ENCODE measurements around the gene ATP6V1G3.
A peak's percentile ranks its signal among the peaks of the same experiment; 100 is the strongest.

ATP6V1G3 gene

GRCh38 chr1:198563583-198563982 lies 23.1 kb upstream of the ATP6V1G3 start:
- peaks cover 6% of the 10 kb centered on the region; the same call in 1 of the 2 replicates for H3K79me2 ChIP-seq (ENCODE audit: insufficient read depth, low read length)
- H3K9me2 ChIP-seq (replicated peaks; ENCODE audit: low read depth, low read length): no peaks in the 10 kb centered on the region
- no peaks in the 10 kb centered on the region for H3K36me3 ChIP-seq (ENCODE audit: insufficient read depth, low read length)
- H3K4me3 ChIP-seq (ENCODE audit: low read length, poor library complexity, severe bottlenecking): no peak overlapping the region
- peaks cover 37% of the 10 kb centered on the region for H3K4me1 ChIP-seq (ENCODE audit: insufficient read depth, low read length, poor library complexity, severe bottlenecking)
- no peak overlapping the region for H3K4me2 ChIP-seq (ENCODE audit: low read depth, low read length, poor library complexity, severe bottlenecking)
- H4K20me1 ChIP-seq (ENCODE audit: insufficient read depth, low read length, poor library complexity, severe bottlenecking): no peaks in the 10 kb centered on the region
- H3F3A ChIP-seq (ENCODE audit: low read depth): 0 out of 2 replicates have a peak, but pooled peaks cover 5% of the 10 kb centered on the region
- no peak overlapping the region for H3K9ac ChIP-seq (ENCODE audit: low read depth, low read length, poor library complexity, severe bottlenecking)
- TF ChIP-seq EZH2phosphoT487 (IDR thresholded peaks at IDR 0.05; ENCODE audit: borderline replicate concordance) (no peak), CTCF (conservative IDR thresholded peaks at IDR 0.05; ENCODE audit: low read length) (no peak)
- H3K27me3 ChIP-seq (ENCODE audit: insufficient read depth, low read length, poor library complexity, severe bottlenecking): no peaks in the 10 kb centered on the region
- H2AFZ ChIP-seq (ENCODE audit: low read length): no peak overlapping the region
- no peaks in the 10 kb centered on the region for H3K9me3 ChIP-seq (ENCODE audit: insufficient read depth, low read depth, low read length)

GRCh38 chr1:198560161-198560560 lies 19.7 kb upstream of the ATP6V1G3 start:
- Histone ChIP-seq H3K9ac (ENCODE audit: low read depth, low read length, poor library complexity, severe bottlenecking) (no peak overlapping the region), H3K9me3 (ENCODE audit: insufficient read depth, low read depth, low read length) (no peaks in the 10 kb centered on the region), H3K79me2 (ENCODE audit: insufficient read depth, low read length) (peaks cover 18% of the 10 kb centered on the region), H3K9me2 (replicated peaks; ENCODE audit: low read depth, low read length) (no peaks in the 10 kb centered on the region), H4K20me1 (ENCODE audit: insufficient read depth, low read length, poor library complexity, severe bottlenecking) (no peaks in the 10 kb centered on the region), H3K4me2 (ENCODE audit: low read depth, low read length, poor library complexity, severe bottlenecking) (peak overlapping the region; percentile 6), H3K4me3 (ENCODE audit: low read length, poor library complexity, severe bottlenecking) (no peak overlapping the region), H3F3A (ENCODE audit: low read depth) (peaks cover 13% of the 10 kb centered on the region; the same call in 1 of the 2 replicates), H3K36me3 (ENCODE audit: insufficient read depth, low read length) (no peaks in the 10 kb centered on the region), H3K27me3 (ENCODE audit: insufficient read depth, low read length, poor library complexity, severe bottlenecking) (no peaks in the 10 kb centered on the region), H2AFZ (ENCODE audit: low read length) (no peak overlapping the region), H3K4me1 (ENCODE audit: insufficient read depth, low read length, poor library complexity, severe bottlenecking) (peaks cover 62% of the 10 kb centered on the region)
- TF ChIP-seq EZH2phosphoT487 (IDR thresholded peaks at IDR 0.05; ENCODE audit: borderline replicate concordance) (no peak), CTCF (conservative IDR thresholded peaks at IDR 0.05; ENCODE audit: low read length) (no peak)

GRCh38 chr1:198559362-198559761 lies 18.9 kb upstream of the ATP6V1G3 start:
- no peak overlapping the region for H2AFZ ChIP-seq (ENCODE audit: low read length)
- H4K20me1 ChIP-seq (ENCODE audit: insufficient read depth, low read length, poor library complexity, severe bottlenecking): no peaks in the 10 kb centered on the region
- H3K9me2 ChIP-seq (replicated peaks; ENCODE audit: low read depth, low read length): no peaks in the 10 kb centered on the region
- peaks cover 10% of the 10 kb centered on the region; the same call in 1 of the 2 replicates for H3F3A ChIP-seq (ENCODE audit: low read depth)
- no peaks in the 10 kb centered on the region for H3K27me3 ChIP-seq (ENCODE audit: insufficient read depth, low read length, poor library complexity, severe bottlenecking)
- no peaks in the 10 kb centered on the region for H3K9me3 ChIP-seq (ENCODE audit: insufficient read depth, low read depth, low read length)
- H3K4me2 ChIP-seq (ENCODE audit: low read depth, low read length, poor library complexity, severe bottlenecking): peak overlapping the region; percentile 26
- H3K36me3 ChIP-seq (ENCODE audit: insufficient read depth, low read length): no peaks in the 10 kb centered on the region
- TF ChIP-seq EZH2phosphoT487 (IDR thresholded peaks at IDR 0.05; ENCODE audit: borderline replicate concordance) (no peak), CTCF (conservative IDR thresholded peaks at IDR 0.05; ENCODE audit: low read length) (no peak)
- H3K79me2 ChIP-seq (ENCODE audit: insufficient read depth, low read length): peaks cover 18% of the 10 kb centered on the region
- peaks cover 61% of the 10 kb centered on the region for H3K4me1 ChIP-seq (ENCODE audit: insufficient read depth, low read length, poor library complexity, severe bottlenecking)
- H3K9ac ChIP-seq (ENCODE audit: low read depth, low read length, poor library complexity, severe bottlenecking): no peak overlapping the region
- H3K4me3 ChIP-seq (ENCODE audit: low read length, poor library complexity, severe bottlenecking): no peak overlapping the region
